DND-41 (cell line): Measurements from ENCODE around the gene SMG6.
A peak's percentile ranks its signal among the peaks of the same experiment; 100 is the strongest.

ENCODE experiments used
- ATAC-seq: fragments of 200-7000 bp; cut with Tn5 transposase; 3 replicates; pipeline ENCODE4 v1.9.1; 2021; ENCODE audit warnings: low read depth; ENCODE audit not compliant: insufficient read depth
- DNase-seq: peaks from one replicate; pipeline ENCODE4 v3.0.0-alpha.2; 2020
- H2AFZ ChIP-seq: 2 replicates; pipeline ENCODE4 v1.6.0; 2012; ENCODE audit warnings: low read depth, low read length
- H3K27ac ChIP-seq: 2 replicates; pipeline ENCODE4 v1.5.1; 2012; ENCODE audit warnings: low read length, inconsistent platforms
- H3K27me3 ChIP-seq: fragments of 200-600 bp; sonication (generic); 2 replicates; pipeline ENCODE4 v1.6.0; 2012; ENCODE audit warnings: low read length, mild to moderate bottlenecking, inconsistent platforms; ENCODE audit not compliant: insufficient read depth, poor library complexity
- H3K36me3 ChIP-seq: 2 replicates; pipeline ENCODE4 v1.5.1; 2012; ENCODE audit warnings: low read length, inconsistent platforms; ENCODE audit not compliant: insufficient read depth
- H3K4me1 ChIP-seq: 2 replicates; pipeline ENCODE4 v1.5.1; 2012; ENCODE audit warnings: mild to moderate bottlenecking, low read length; ENCODE audit not compliant: insufficient read depth
- H3K4me2 ChIP-seq: 2 replicates; pipeline ENCODE4 v1.6.0; 2012; ENCODE audit warnings: mild to moderate bottlenecking, moderate library complexity, low read length, inconsistent platforms; ENCODE audit not compliant: insufficient read depth
- H3K4me3 ChIP-seq, 2 experiments: fragments of 200-600 bp in 1 of 2; shearing (Covaris generic) in 1 of 2; 2 replicates each; pipeline ENCODE4 v1.5.1; 2012 to 2016; ENCODE audit warnings: inconsistent platforms in 2 of 2, low read length in 2 of 2, mild to moderate bottlenecking in 2 of 2, low read depth in 1 of 2, moderate library complexity in 1 of 2
- H3K79me2 ChIP-seq: 2 replicates; pipeline ENCODE4 v1.6.0; 2012; ENCODE audit warnings: low read length, inconsistent platforms; ENCODE audit not compliant: insufficient read depth
- H3K9ac ChIP-seq: 2 replicates; pipeline ENCODE4 v1.6.0; 2012; ENCODE audit warnings: low read depth, mild to moderate bottlenecking, inconsistent platforms, low read length, moderate library complexity
- H3K9me3 ChIP-seq: 2 replicates; pipeline ENCODE4 v1.5.1; 2012; ENCODE audit warnings: low read length, moderate library complexity, mild to moderate bottlenecking, inconsistent platforms; ENCODE audit not compliant: insufficient read depth, severe bottlenecking
- H4K20me1 ChIP-seq: 2 replicates; pipeline ENCODE4 v1.6.0; 2012; ENCODE audit warnings: low read length; ENCODE audit not compliant: insufficient read depth
- CTCF ChIP-seq: IDR thresholded peaks from 2 replicates; pipeline ENCODE4 v1.5.1; 2012; ENCODE audit warnings: borderline replicate concordance, low read length, moderate library complexity, mild to moderate bottlenecking; ENCODE audit not compliant: poor library complexity, severe bottlenecking; ENCODE audit errors: extremely low read depth
- EZH2 ChIP-seq: IDR thresholded peaks from 3 replicates; pipeline ENCODE4 v1.6.1; 2012; ENCODE audit warnings: borderline replicate concordance, low read depth, mild to moderate bottlenecking, moderate library complexity, low read length, inconsistent platforms; ENCODE audit not compliant: severe bottlenecking

SMG6 gene

GRCh38 chr17:2095536-2095910 lies 208.1 kb downstream of the SMG6 start:
- H3K9me3 ChIP-seq = no peaks in the 10 kb centered on the region
- no peak overlapping the region for H3K27ac ChIP-seq
- peaks cover 5% of the 10 kb centered on the region; the same call in 1 of the 2 replicates for H4K20me1 ChIP-seq
- H3K4me1 ChIP-seq = peaks cover 7% of the 10 kb centered on the region
- H3K4me3 ChIP-seq = no peak overlapping the region
- H3K79me2 ChIP-seq = no peaks in the 10 kb centered on the region
- H3K4me2 ChIP-seq = no peak overlapping the region
- H3K36me3 ChIP-seq = peaks cover 3% of the 10 kb centered on the region; the same call in 1 of the 2 replicates
- TF ChIP-seq EZH2 = no peak
- TF ChIP-seq CTCF = no peak
- no peak overlapping the region for H2AFZ ChIP-seq
- no peaks in the 10 kb centered on the region for H3K27me3 ChIP-seq
- H3K9ac ChIP-seq = no peak overlapping the region
- ATAC-seq (no peak), DNase-seq (no peak)

DNA sequence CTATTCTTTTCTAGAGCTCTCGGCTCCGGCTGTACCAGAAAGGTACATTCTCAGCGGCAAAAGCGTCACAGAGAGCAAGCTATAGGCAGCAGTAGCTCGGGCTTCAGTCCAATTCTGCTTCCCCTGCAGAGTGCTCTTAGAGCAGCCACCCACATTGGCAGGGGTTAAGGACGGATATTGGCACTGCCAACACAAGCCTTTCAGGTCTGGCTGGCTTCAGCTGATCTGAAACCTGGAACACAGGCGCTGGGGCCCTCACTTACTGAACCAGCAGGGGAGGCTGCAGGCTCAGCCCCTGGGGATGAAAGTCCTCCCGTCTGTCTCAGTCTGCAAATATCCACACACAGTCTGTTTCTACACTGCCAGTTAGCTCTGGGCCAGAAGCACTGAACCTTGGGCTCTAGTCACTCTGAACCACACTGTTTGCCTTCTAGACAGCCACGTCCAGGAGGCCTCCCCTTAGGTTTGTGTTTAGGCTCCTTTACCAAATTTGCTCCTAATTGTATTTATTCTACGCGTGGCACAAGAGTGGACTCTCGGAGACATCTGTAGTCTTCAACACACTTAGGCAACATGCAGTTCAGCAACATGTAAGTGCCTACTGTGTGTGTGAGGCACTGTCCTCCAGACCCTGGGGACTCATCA lies 208.6 kb downstream of the SMG6 start:
- Histone ChIP-seq H3K27ac (no peak overlapping the region), H2AFZ (no peak overlapping the region), H3K4me3 (no peak overlapping the region), H3K4me1 (peaks cover 12% of the 10 kb centered on the region), H3K9ac (no peak overlapping the region), H3K36me3 (peaks cover 3% of the 10 kb centered on the region; the same call in 1 of the 2 replicates), H3K9me3 (no peaks in the 10 kb centered on the region), H3K4me2 (no peak overlapping the region), H3K27me3 (no peaks in the 10 kb centered on the region), H3K79me2 (no peaks in the 10 kb centered on the region), H4K20me1 (peaks cover 5% of the 10 kb centered on the region; the same call in 1 of the 2 replicates)
- no peak for TF ChIP-seq EZH2
- TF ChIP-seq CTCF = peak; percentile 31
- ATAC-seq (no peak), DNase-seq (no peak)

DNA sequence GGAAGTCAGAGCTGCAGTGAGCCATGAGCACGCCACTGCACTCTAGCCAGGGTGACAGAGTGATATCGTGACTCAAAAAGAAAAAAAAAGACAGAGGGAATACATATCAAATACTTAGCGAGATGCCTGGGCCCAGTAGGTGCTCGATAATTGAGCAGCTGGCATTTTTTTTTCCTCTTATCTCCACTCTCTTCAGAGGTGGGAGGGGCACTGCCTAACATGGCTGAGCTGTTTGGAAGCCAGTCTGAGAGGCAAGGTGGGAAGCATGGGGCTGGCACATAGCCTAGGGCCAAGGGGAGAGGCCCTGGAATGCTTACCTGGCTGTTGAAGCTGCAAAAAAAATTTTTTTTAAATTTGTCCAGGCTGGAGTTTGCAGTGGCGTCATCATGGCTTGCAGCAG lies 210.2 kb downstream of the SMG6 start:
- ATAC-seq (no peak), DNase-seq (no peak)
- H3K4me1 ChIP-seq = peaks cover 29% of the 10 kb centered on the region
- H3K36me3 ChIP-seq = peaks cover 9% of the 10 kb centered on the region
- H3K9me3 ChIP-seq = no peaks in the 10 kb centered on the region
- H3K27me3 ChIP-seq = no peaks in the 10 kb centered on the region
- H4K20me1 ChIP-seq = peaks cover 5% of the 10 kb centered on the region; the same call in 1 of the 2 replicates
- no peak overlapping the region for H3K4me3 ChIP-seq
- H3K27ac ChIP-seq = no peak overlapping the region
- no peak overlapping the region for H2AFZ ChIP-seq
- H3K4me2 ChIP-seq = no peak overlapping the region
- no peak for TF ChIP-seq EZH2
- no peak for TF ChIP-seq CTCF
- no peak overlapping the region for H3K9ac ChIP-seq
- no peaks in the 10 kb centered on the region for H3K79me2 ChIP-seq
